RWPE2 (cell line): ENCODE data around the gene SLC35E2B.
A peak's percentile ranks its signal among the peaks of the same experiment; 100 is the strongest.
"Not testable (repeated sequence)": the region's sequence is repeated elsewhere in the genome, so short reads cannot be mapped to it uniquely, and the experiment has no call there.

Experiments used
- ATAC-seq: fragments of 200-7000 bp; cut with Tn5 transposase; 3 replicates; pipeline ENCODE4 v1.9.1; 2021; ENCODE audit warnings: low read depth
- DNase-seq: peaks from one replicate; pipeline ENCODE4 v3.0.0-alpha.2; 2020; ENCODE audit warnings: low spot score
- H3K27ac ChIP-seq: fragments of 450-650 bp; 2 replicates; pipeline ENCODE4 v1.5.1; 2017; ENCODE audit warnings: mild to moderate bottlenecking; ENCODE audit not compliant: poor library complexity, severe bottlenecking
- H3K27me3 ChIP-seq: fragments of 250-450 bp; sonication (Bioruptor Pico); 2 replicates; pipeline ENCODE4 v1.5.1; 2021; ENCODE audit warnings: mild to moderate bottlenecking, moderate library complexity; ENCODE audit not compliant: insufficient read depth, poor library complexity, severe bottlenecking
- H3K36me3 ChIP-seq: fragments of 250-450 bp; sonication (Bioruptor Pico); 2 replicates; pipeline ENCODE4 v1.5.1; 2020; ENCODE audit warnings: low read depth, mild to moderate bottlenecking, moderate library complexity
- H3K4me1 ChIP-seq: fragments of 250-450 bp; sonication (Bioruptor Pico); 2 replicates; pipeline ENCODE4 v1.5.1; 2021; ENCODE audit warnings: mild to moderate bottlenecking, moderate library complexity; ENCODE audit not compliant: insufficient read depth, poor library complexity, severe bottlenecking
- H3K4me3 ChIP-seq: fragments of 250-450 bp; sonication (Bioruptor Pico); 2 replicates; pipeline ENCODE4 v1.5.1; 2021; ENCODE audit warnings: mild to moderate bottlenecking, moderate library complexity; ENCODE audit not compliant: severe bottlenecking
- H3K9me3 ChIP-seq: fragments of 250-450 bp; sonication (Bioruptor Pico); 2 replicates; pipeline ENCODE4 v1.5.1; 2021; ENCODE audit warnings: mild to moderate bottlenecking, moderate library complexity; ENCODE audit not compliant: severe bottlenecking
- CTCF ChIP-seq: fragments of 450-650 bp; IDR thresholded peaks from one replicate; pipeline ENCODE4 v1.5.1; 2017; ENCODE audit warnings: mild to moderate bottlenecking, moderate library complexity; ENCODE audit not compliant: poor library complexity, severe bottlenecking

The SLC35E2B gene

GRCh38 chr1:1689526-1689925 lies 3.1 kb downstream of the SLC35E2B start:
- not testable (repeated sequence) for H3K36me3 ChIP-seq, ATAC-seq, H3K4me3 ChIP-seq, H3K4me1 ChIP-seq, H3K9me3 ChIP-seq, H3K27ac ChIP-seq, H3K27me3 ChIP-seq
- DNase-seq = peak; percentile 9

GRCh38 chr1:1687846-1688245 lies 4.7 kb downstream of the SLC35E2B start:
- Histone ChIP-seq H3K36me3 (no peaks in the 10 kb centered on the region), H3K4me3 (no peak overlapping the region), H3K4me1 (peaks cover 8% of the 10 kb centered on the region), H3K27me3 (no peaks in the 10 kb centered on the region), H3K9me3 (no peaks in the 10 kb centered on the region), H3K27ac (no peak overlapping the region)
- DNase-seq = peak; percentile 19
- TF ChIP-seq CTCF = no peak
- ATAC-seq = no peak

- Histone ChIP-seq H3K27ac (no peak overlapping the region), H3K27me3 (no peaks in the 10 kb centered on the region), H3K4me3 (no peak overlapping the region), H3K9me3 (no peaks in the 10 kb centered on the region), H3K4me1 (peaks cover 8% of the 10 kb centered on the region), H3K36me3 (no peaks in the 10 kb centered on the region)
- ATAC-seq (no peak), DNase-seq (peak; percentile 44)
- TF ChIP-seq CTCF = no peak
These were observed 8.4 kb downstream of the SLC35E2B start for GRCh38 chr1:1684031-1684681.

- DNase-seq (peak; percentile 44), ATAC-seq (no peak)
- H3K36me3 ChIP-seq = no peaks in the 10 kb centered on the region
- H3K4me1 ChIP-seq = peaks cover 8% of the 10 kb centered on the region
- no peaks in the 10 kb centered on the region for H3K27me3 ChIP-seq
- no peaks in the 10 kb centered on the region for H3K9me3 ChIP-seq
- H3K27ac ChIP-seq = no peak overlapping the region
- H3K4me3 ChIP-seq = no peak overlapping the region
- TF ChIP-seq CTCF = no peak
These were observed 9.3 kb downstream of the SLC35E2B start for GRCh38 chr1:1683104-1683905.

GRCh38 chr1:1680912-1681273 lies 11.7 kb downstream of the SLC35E2B start:
- DNase-seq = peak; percentile 36

More at GRCh38 chr1:1680912-1681273, 11.7 kb downstream of the SLC35E2B start:
- Histone ChIP-seq H3K27ac (no peak overlapping the region), H3K4me3 (no peak overlapping the region), H3K27me3 (no peaks in the 10 kb centered on the region), H3K4me1 (no peaks in the 10 kb centered on the region), H3K36me3 (no peaks in the 10 kb centered on the region), H3K9me3 (no peaks in the 10 kb centered on the region)
- no peak for ATAC-seq
- no peak for TF ChIP-seq CTCF
